Amniotic epithelial cell (primary cell): Measurements from ENCODE around the gene IMMP2L.

Experiments
- DNase-seq: peaks from one replicate; pipeline ENCODE4 v3.0.0-alpha.2; 2010; ENCODE audit warnings: low read depth

IMMP2L gene

DNA sequence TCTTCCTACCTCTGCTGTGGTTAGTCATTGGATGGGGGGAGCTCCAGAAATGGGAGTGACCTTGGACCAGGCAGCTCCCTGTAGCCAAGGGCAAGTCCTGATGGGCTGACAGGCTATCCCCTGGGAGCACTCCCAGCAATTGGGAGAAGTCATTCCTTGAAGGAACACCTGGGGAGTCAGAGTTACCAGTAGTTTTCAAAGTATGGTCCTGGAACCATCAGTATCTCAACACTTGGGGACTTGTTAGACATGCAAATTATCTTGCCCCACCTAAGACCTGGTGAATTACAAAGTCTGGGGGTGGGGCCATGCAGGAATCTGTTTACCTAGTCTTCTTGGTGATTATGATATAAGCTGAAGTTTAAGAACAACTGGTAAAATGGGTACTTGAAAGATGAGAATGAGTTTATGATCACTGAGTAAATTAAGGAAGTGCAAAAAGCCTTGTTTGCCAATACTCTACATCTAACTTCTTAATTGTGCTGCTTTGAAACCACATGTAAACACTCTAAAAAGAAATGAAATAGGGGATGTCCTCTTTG lies 758.6 kb downstream of the IMMP2L start:
- DNase-seq, result no peak

DNA sequence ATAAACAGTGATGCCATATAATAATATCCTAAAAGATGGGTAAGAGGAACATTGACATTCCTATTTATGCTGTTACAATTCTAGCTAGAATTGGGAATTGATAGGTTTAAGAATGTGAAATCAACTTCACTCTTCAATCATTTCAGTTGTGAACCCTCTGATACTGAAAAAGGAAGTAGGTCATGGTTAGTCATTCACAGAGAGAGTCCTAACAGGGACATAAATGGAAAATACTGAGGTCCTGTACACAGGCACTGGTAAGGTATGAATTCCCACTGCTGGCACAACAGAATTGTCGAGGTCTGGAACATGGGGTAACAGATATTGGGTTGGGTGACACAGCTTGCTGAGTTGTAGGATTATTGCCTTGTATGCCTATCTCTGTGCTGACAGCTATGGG lies 760.8 kb downstream of the IMMP2L start:
- no peak for DNase-seq

DNA sequence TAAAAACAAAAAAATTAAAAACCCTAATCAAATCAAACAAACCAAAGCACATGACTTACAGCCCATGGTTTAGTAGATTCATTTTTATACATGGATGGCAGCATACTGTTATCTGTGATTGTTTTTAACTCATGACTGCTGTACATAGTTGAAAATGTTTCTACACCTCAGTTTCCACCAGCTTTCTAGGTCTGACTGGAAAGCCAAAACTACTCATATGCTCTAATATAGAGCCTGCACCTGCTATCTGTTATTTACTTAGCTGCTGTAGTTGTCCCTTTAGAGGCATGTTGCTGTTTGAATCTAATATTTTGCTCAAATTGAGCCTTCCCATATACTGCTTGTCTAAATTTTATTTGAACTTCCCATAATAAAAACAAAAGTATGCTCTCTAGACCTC lies 761.3 kb downstream of the IMMP2L start:
- no peak for DNase-seq

DNA sequence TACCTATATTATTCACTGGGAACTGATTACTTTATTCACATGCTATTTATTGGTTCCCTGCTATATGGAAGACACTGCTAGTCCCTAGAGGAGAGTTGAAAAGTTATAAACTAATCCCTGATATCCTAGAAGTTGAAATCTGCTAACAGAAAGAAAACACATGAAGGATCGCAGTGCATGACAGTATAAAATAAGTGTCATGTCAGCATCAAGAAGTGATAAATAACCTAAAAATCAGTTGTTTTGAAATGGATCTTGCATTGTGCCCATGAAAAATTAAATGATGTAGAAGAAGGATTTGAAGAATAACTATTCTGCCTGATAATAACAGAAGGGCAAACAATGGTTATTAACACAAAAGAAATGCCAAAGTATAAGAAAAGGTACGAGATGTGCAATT lies 764.6 kb downstream of the IMMP2L start:
- DNase-seq, result no peak

DNA sequence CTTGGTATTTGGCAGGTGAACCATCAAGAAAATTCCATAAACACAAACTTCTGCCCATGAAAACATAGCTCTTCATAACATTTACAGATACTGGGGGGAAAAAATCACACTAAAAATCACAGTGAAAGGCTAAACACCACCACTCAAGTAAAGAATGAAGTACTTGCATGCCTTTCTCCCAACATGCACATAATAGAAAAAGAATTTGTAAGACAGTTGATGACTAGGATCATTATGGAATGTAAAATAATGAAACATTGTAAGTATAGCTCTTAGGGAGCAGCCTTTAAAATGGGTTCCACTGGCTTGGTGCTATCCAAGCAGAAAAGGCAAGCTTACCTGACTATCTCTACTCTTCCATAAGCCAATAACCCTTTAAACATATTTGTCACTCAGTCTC lies 771.3 kb downstream of the IMMP2L start:
- DNase-seq, result no peak

DNA sequence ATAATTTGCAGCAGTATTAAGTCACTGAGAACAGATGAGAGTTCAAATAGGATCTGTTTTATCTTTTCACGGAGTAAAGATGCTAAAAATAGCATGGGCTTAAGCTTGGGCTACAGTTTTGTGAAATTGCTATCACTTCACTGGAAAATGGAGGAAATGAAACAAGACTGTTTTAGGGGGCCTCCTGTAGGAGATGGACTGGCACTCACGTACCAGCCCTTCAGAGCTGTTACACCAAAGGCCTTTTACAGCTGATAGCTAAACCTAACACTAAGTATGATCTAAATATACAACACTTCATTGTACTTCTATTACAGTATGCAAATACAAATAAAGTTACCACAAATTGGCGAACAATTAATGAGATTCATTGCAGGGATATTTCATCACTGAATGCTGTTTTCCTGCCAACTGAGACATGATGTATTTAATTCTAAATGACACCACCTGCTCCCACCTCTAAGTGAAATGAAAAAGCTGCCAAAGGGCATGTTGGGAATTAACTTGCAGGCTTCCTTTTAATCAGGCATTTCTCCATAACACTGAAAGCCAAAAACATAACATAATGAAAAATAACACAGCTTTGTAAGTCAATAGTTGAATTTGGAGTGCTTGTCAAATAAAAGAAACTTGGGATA lies 775.8 kb downstream of the IMMP2L start:
- DNase-seq, result no peak

DNA sequence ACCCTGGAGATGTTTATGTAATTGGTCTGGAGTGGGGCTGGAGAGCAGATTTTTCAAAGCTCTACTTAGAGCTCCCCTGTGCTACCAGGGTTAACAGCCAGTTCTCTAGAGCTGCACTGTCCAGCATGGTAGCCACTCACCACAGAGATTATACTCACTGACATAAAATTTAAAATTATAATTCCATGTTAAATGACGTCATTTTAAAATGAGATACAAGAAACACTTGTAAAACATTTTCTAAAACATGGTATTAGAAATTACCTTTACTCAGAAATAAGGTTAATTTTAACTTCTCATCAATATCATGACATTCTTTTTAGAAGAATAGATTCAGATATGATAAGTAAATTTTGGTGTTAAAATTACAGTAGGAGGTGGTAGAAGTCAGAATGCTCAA lies 777.5 kb downstream of the IMMP2L start:
- DNase-seq, result no peak

DNA sequence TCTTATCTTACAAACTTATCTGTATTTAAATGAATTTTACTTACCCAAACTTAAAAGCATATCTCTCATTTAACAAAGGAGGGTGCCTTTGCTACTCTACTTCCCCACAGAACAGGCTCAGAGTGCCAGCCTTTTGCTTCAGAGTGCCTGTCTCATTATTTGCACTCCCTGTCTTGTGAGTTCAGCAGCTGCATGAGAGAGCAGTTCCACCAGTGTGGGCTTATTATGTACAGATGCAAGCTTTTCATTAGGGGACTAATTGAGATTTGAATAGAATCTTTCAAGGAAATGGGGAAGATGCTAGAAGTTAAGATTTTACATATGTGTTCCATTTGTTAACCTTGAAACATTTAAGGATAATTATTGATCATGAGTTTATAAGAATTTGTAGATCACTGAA lies 781.6 kb downstream of the IMMP2L start:
- DNase-seq, result no peak

DNA sequence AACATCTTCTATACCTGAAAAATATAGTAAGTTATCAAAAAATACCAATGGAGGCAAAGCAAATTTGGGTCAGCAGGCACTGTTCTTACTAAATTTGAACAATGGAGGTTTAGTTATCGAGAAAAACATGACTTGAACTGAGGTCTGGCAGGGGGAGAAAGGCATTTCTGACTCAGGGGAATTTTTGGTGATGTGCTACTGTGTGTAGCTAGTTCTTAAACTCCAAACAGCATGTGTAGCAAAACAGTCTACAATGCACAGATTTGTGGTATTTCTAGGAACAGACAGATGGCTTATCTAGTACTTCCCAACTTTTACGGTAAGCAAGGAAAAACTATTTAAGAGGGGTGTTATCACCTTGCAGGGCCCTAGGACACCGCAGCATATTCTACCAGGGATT lies 783.0 kb downstream of the IMMP2L start:
- no peak for DNase-seq

DNA sequence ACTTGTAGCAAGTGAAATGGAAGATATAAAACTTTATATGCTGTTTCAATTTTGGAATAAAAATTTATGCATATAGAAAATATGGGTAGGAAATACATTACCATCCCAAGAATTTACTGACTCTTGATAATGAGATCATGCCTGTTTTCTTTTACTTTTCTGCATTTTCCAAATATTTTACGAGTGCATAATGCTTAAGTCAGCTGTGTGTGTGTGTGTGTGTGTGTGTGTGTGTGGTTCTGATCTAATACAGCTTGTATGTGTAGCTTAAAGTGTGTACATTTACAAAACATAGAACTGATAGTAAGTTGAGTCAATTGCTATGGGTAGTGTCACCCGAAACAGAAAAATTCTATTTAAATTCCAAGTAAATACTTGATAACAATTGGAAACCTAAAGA lies 787.2 kb downstream of the IMMP2L start:
- peak; percentile 2 for DNase-seq

DNA sequence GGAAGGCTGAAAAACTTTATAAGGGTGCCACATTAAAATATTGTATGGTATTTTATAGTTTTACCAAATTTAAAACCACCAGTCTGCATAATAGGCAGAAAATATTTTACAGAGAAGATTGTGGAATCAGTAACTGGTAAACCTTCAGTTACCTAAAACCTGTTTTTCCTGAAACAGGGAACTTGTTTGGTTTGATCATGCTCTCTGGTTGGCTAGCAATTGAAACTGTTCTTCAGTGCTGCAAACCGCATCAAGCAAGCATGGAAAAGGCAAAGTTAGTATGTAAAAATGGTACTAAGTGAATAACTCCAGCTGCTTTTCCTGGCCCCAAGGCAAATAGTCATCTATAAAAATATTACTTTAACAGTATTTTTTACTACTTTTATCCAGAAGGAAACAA lies 788.2 kb downstream of the IMMP2L start:
- no peak for DNase-seq

DNA sequence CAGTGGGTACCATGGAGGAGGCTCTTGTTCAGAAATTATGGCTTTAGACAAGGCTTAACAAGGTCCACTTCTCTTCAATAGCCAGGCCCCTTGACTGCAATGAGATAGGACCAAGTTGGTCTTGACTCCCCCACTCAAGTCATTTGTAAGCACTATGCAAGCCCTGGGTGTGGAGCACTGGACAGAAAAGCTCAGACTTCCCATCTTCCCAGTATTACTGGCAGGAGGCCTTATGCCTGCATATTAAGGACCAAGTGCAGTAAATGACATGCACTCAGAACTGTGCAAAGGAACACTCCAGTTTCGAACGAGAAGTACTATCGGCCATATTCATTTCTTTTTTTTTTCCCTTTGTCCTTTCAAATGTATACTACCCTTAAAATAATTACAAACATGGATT lies 789.7 kb downstream of the IMMP2L start:
- DNase-seq, result no peak

DNA sequence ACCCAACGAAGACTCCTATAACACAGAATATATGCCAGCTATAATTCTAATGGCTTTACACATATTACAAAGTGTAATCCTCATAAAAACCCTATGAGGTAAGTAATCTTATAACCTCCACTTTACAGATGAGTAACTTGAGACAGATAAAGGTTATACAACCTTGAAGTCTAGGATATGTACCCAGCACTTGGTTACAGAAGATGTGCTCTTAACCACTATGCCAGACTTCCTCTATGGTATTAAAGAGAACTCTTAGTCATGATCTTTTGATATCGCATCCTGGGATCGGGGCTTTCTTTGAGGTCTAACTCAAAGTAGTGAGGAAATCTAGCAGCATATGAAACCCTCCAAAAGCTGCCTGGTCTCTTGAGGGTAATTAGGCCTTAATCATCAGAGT lies 790.6 kb downstream of the IMMP2L start:
- DNase-seq, result no peak

DNA sequence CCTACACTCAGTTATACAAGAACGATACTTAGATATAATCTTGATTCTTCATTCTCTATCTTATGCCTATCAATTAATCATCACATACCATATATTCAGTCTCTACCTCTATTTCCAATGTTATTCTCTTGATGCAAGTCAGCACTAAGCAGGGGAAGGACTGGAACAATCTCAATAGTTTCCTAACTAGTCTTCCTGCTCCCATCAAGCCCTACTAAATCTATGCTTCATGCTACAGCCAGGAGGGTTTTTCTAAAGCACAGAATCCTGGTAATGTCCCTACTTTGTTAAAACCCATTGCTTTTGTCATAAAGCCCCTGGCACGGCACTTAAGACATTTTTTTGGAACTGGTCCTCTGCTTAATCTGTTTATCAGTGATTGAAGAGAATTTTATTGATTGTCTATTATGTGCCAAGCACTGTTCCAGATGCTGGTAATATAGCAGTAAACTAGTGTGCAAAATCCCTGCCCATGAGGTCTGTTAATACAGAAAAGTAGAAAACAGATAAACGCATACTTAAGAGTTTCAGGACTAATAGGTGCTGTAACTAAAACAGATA lies 794.7 kb downstream of the IMMP2L start:
- no peak for DNase-seq

DNA sequence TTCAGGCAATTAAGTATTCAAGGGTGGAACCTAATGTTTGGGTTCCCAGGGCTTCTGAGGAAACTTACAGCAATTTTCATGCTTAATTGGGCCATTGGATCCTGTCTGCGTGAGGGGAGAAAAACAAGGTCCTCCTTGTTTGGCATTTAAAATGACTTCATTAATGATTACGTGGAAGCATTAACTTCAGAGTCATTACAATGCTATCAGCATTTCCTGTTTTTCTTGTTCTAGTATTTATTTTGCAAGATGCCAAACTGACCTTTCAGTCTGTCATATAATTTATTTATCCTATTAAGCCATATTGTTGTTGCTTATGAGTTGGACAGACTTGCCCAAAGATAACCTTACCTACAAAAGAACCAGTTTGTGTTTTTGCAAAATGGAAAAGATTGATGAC lies 795.4 kb downstream of the IMMP2L start:
- no peak for DNase-seq

DNA sequence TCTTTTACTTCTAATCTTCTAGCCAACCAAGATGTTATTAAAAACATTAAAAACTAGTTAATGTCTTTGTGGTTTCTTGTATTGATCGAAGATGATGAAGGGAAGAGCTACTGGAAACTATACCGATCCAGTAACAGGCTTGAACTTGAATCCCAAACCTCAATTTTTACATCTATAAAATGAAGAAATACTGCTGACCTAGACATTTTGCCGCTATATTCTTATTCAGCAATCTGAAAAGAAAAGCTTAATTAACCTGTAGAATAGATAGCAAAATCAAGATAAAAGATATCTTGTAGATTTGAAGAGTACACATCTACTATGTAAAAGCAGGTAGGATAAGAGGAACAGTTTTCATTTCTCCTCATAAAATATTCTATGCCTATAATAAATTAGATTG lies 797.4 kb downstream of the IMMP2L start:
- DNase-seq, result no peak

DNA sequence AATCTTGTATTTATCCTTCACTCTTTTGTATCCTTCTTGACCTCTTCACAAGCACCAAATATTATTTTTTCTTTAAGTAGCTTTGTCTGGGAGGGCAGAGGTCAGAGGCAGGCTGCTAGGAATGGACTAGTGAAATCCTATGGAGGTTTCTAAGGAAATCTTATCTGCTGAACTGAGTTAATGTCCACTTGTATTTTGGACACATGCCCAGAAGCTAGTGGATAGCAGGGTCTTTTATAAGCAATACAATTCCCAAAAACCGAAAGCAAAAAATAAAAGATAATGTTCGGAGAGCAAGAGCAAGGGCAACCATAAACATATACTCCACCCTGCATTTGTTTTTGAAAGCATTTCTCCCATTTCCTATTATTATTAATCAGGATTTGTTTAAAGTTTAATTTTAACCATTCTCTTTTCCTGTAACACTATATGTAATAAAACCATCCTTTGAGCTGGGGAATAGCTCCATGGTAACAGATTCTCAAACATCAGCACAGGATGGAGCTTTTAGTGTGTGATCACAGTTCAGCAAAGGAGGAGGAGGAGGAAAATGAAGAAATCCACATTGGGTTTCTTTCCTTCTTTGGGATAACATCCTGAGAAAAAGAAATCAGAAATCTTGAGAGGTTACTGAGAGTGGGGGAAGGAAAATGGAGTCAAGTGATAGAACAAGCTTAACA lies 799.6 kb downstream of the IMMP2L start:
- no peak for DNase-seq

DNA sequence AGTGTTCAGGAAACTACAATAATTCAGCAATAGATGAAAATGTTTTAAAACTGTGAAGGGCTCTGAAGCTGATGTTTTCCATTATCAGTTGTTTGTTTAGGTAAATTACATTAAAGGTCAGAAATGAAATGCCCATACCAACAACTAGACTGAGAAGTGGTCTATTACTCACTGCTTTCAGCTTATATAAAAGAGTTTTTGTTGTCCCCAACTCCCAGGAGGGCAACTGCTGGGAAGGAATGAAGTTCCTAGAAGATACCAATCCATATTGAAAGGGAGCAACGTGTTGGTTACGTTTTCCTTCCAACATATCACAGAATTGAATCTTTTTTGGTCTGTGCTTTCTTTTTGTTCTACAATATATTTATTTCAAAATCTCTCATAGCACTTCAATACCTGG lies 802.0 kb downstream of the IMMP2L start:
- no peak for DNase-seq

DNA sequence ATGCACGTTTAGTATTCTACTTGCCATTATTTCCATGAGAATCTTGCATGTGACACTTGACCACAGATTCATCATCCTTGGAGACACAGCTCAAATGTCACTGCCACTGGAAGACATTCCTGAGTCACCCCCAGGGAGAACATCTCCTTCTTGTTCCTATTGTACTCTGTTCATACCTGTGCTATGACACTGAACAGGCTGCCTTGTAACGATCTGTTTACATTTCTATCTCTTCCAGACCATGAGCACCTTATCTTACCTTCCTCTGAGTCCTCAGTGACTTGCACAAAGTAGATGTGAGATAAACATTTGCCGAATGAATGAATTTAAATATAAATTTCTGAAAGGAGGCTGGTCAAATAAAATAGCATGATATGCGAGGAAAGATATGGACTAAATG lies 803.2 kb downstream of the IMMP2L start:
- DNase-seq, result no peak

DNA sequence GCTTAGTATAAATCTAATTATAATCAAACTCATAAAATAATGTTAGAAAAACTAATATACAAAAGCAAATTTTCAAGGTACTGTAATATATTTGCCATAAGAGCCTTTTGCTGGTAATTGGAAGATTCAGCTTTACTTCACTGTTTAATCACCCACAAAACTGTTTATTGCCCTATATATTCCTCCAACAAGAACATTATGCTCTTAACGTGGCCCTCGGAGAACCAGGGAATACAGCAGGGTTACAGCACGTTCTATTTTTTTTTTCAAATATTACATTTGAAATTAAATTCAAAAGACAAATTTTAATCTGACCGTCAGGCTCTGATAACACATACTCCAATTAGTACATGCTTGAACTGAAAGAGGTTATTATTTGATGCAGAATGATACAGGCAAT lies 807.6 kb downstream of the IMMP2L start:
- DNase-seq, result no peak

DNA sequence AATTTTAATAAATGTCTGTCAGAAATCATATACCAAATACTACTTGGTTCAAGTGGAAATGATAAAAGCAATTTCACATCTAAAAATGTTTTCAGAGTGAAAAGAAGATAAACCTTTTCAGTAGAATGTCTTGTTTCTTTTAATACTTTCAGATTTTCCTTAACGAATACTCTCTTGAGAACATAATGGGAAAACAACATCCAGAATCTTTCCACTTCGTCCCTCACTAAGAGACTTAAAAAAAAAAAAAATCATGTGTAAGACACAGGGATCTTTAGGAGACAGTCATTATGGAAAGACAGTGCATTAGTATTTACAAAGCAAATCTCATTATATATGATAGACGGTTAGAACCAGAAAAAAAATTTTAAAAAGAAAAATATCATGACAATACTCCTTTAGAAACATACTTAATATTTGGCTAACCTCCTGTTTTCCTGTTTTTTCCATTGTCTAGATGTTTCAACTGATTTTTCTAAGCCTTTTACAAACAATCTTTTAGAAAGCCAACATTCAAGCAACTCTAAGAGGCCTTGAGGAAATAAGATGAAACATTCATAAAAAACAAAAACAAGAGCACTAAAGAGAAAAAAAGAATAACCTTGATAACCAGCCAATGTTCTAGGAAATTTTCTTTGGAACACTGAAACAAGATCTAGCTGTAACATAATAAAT lies 811.2 kb downstream of the IMMP2L start:
- DNase-seq, result no peak

DNA sequence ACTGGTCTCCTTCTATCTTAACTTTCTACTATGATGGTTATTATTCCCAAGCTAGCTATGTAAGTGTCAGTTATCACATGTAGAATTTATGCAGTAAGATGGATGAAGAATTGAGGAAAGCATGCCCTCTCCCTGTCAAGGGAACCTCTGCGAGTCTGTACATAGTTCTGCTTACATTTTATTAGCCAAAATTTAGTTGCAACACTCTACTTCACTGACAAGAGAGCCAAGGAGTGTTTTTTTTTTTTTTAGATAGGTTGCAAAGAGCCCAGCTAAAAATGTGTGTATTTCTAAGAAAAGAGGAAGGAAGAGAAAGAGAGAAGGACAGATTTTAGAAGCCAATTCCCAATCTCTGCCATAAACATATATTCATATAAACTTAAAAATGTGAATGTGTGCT lies 829.1 kb downstream of the IMMP2L start:
- no peak for DNase-seq

DNA sequence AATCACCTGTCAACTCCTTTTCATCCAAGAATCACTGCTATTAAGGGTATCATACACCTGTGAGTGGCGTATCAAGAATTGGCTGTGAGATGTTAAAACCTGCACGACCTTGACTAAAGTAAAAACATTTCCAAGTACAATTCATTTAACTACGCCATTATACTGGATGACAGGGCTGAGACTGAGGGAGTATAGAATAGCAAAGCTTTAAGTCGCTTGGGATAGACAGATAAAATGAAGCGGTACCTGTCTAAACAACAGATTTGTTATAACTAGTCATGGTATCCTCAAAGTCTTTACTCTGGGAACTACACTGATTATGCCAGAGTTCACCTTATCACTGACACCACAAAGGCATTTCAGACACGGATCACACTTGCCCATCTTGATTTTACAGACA lies 837.5 kb downstream of the IMMP2L start:
- no peak for DNase-seq
